ENCODE data around the gene MAX.
A peak's percentile ranks its signal among the peaks of the same experiment; 100 is the strongest.

MAX gene

DNA sequence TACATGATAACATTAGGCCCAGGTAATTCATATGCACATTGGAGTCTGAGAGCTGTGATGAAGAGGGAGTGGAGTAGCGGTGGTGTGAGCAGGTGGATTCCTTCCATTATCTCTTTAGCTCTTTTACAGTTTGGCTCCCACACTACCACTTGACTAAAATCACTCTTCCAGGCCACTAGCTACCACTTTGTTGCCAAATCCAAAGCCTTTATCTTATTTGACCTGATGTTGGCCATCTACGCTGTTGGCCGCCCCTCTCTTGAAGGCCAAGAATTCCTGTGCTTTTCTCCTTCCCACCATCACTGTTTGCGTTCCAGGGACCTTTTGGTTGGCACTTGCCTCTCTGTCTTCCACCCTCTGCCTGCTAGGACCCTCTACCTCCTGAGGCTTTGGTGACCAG, 4.0 kb upstream of the MAX start:
- H3K36me3 ChIP-seq (ENCODE audit: control insufficient read depth in 2 of 2, insufficient read depth in 2 of 2, low read length in 2 of 2) = no peaks in the 10 kb centered on the region
- H3K9me3 ChIP-seq (ENCODE audit: control insufficient read depth in 2 of 2, low read length in 2 of 2) = no peaks in the 10 kb centered on the region
- no peaks in the 10 kb centered on the region for H3K27me3 ChIP-seq (ENCODE audit: control insufficient read depth in 2 of 2, insufficient read depth in 2 of 2, low read length in 2 of 2)
- H3K27ac ChIP-seq (ENCODE audit: low read depth in 2 of 2, low read length in 2 of 2) = no peak overlapping the region
- H3K4me3 ChIP-seq (ENCODE audit: low read length in 2 of 2) = no peak overlapping the region
- H3K4me1 ChIP-seq (ENCODE audit: control insufficient read depth in 2 of 2, insufficient read depth in 2 of 2, low read length in 2 of 2) = peaks cover 13 to 20% of the 10 kb centered on the region in 2 donors
- no peak overlapping the region for H3K9ac ChIP-seq (ENCODE audit: low read depth in 1 of 2, low read length in 2 of 2)

DNA sequence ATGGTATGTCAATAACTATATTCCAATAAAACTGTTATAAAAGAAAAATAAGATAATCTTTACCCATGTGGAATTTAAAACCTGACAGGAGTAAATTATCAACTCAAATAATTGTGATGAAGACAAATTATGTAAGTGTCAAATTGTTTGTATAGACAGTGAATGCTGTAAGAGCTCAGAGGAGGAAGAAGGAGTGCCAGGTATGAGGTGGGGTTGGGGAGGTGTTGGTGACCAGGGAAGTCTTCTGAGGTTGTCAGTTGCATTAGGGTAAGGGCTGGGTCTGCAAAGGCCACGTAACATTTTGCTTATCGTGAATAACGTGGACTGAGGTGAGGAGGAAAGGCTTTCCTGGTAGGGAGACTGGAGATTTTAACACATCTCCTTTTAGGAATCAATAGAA, 2.5 kb upstream of the MAX start:
- no peaks in the 10 kb centered on the region for H3K36me3 ChIP-seq (ENCODE audit: control insufficient read depth in 2 of 2, insufficient read depth in 2 of 2, low read length in 2 of 2)
- no peak overlapping the region for H3K4me3 ChIP-seq (ENCODE audit: low read length in 2 of 2)
- H3K9ac ChIP-seq (ENCODE audit: low read depth in 1 of 2, low read length in 2 of 2) = no peak overlapping the region
- H3K27me3 ChIP-seq (ENCODE audit: control insufficient read depth in 2 of 2, insufficient read depth in 2 of 2, low read length in 2 of 2) = no peaks in the 10 kb centered on the region
- H3K9me3 ChIP-seq (ENCODE audit: control insufficient read depth in 2 of 2, low read length in 2 of 2) = no peaks in the 10 kb centered on the region
- no peak overlapping the region for H3K27ac ChIP-seq (ENCODE audit: low read depth in 2 of 2, low read length in 2 of 2)
- peaks cover 13 to 27% of the 10 kb centered on the region in 2 donors for H3K4me1 ChIP-seq (ENCODE audit: control insufficient read depth in 2 of 2, insufficient read depth in 2 of 2, low read length in 2 of 2)

DNA sequence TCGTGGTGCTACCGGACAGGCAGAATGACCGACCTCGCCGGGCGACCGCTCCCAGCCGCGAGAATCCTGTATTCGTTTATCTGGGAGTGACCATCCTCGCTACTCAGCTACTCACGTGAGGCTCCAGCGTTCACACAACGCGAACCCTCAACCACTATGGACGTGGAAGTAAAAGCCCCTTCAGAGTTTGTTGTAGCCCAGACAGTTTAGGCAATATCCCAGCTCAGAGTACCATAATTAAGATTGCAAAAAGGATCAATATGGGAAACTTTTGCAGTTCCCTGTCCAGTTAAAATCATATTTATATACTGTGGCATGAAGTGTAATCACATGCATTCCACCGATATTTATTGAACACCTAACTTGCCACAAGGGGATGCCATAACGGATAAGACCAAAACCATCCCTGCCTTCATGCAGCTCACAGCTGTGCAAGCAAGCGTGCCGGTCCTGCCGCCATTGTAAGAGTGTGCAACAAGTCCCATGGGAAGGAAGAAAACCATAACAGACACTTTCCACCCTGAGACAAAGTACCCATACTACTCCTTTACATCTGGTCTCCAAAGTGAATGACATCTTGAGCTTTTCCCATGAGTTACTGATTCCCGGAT, 938 bp upstream of the MAX start:
- peak overlapping the region; percentile 86 to 90 for H3K4me3 ChIP-seq (ENCODE audit: low read length in 2 of 2)
- H3K36me3 ChIP-seq (ENCODE audit: control insufficient read depth in 2 of 2, insufficient read depth in 2 of 2, low read length in 2 of 2) = no peaks in the 10 kb centered on the region
- peak overlapping the region; percentile 60 to 71 for H3K27ac ChIP-seq (ENCODE audit: low read depth in 2 of 2, low read length in 2 of 2)
- no peaks in the 10 kb centered on the region for H3K27me3 ChIP-seq (ENCODE audit: control insufficient read depth in 2 of 2, insufficient read depth in 2 of 2, low read length in 2 of 2)
- peaks cover 16 to 29% of the 10 kb centered on the region in 2 donors for H3K4me1 ChIP-seq (ENCODE audit: control insufficient read depth in 2 of 2, insufficient read depth in 2 of 2, low read length in 2 of 2)
- H3K9ac ChIP-seq (ENCODE audit: low read depth in 1 of 2, low read length in 2 of 2) = peak overlapping the region in 1 of 2 donors; percentile 63
- H3K9me3 ChIP-seq (ENCODE audit: control insufficient read depth in 2 of 2, low read length in 2 of 2) = no peaks in the 10 kb centered on the region

DNA sequence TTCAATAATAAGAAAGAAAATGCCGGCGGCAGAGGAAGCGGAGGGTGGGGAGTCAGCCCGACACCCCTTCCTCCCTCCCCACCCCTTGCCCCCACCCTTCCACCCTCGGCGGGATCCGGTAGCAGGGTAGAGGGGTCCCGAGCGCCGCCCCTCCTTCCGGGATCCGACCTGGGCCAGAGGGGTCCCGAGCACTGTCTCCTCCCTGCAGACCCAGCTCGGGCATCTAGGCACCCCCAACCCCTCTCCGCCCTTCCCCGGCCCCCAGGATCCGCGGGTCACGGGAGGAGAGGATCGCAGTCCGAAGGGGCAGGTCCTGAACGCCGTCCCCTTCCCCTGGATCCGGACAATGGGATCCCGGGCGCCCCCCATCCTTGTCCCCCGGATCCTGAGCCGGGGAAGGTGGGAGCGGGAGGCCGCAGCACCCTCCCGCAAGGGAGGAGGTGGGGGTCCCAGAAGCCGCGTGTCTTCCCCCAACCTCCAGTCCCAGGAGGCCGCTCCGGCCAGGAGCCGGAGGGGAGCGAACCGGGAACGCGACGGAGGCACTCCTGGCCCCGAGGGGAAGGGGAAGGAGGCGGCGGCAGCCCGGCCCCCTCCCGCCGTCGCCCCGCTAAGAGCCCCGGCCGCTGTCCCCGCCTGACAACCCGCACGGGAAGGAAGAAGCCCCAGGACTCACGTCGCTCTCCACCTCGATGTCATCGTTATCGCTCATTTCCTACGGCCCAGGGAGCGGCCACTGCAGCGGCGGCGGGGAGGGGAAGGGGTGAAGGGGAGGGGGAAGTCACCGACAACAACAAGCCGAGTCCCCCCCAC, 481 bp downstream of the MAX start:
- H3K36me3 ChIP-seq (ENCODE audit: control insufficient read depth in 2 of 2, insufficient read depth in 2 of 2, low read length in 2 of 2) = no peaks in the 10 kb centered on the region
- peak overlapping the region; percentile 90 to 94 for H3K27ac ChIP-seq (ENCODE audit: low read depth in 2 of 2, low read length in 2 of 2)
- peaks cover 18 to 43% of the 10 kb centered on the region in 2 donors for H3K4me1 ChIP-seq (ENCODE audit: control insufficient read depth in 2 of 2, insufficient read depth in 2 of 2, low read length in 2 of 2)

DNA sequence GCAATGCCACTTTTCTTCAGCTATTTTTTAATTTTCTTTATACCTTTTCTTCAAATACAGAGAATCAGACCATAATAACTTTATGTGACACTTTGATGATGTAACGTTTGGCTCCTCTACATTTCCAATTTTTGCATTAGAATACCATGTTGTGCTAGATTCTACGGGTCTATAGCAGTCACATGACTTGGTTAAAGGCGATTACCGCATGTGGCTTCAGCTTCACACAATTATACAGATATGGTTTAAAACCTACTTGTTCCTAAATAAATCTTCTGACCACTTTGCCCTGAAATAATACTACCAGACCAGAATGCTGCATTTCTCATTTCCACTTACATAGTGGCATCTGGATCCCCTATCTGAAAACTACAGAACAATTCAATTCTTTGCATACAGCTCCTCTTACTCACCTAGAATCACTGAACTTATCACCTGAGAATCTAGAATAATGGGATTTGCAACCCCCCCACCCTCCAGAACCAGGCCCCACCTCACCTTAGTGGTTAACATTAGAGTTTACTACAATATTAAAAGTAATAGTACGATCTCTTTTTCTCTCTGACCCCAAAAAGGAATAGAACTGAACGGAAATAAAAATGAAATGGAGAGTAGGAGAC, 1.3 kb downstream of the MAX start:
- H3K4me1 ChIP-seq (ENCODE audit: control insufficient read depth in 2 of 2, insufficient read depth in 2 of 2, low read length in 2 of 2) = peaks cover 25 to 51% of the 10 kb centered on the region in 2 donors
- H3K4me3 ChIP-seq (ENCODE audit: low read length in 2 of 2) = peak overlapping the region; percentile 76 to 80
- H3K27ac ChIP-seq (ENCODE audit: low read depth in 2 of 2, low read length in 2 of 2) = peak overlapping the region; percentile 9 to 17
- peak overlapping the region; percentile 15 to 93 for H3K9ac ChIP-seq (ENCODE audit: low read depth in 1 of 2, low read length in 2 of 2)
- H3K9me3 ChIP-seq (ENCODE audit: control insufficient read depth in 2 of 2, low read length in 2 of 2) = no peaks in the 10 kb centered on the region
- no peaks in the 10 kb centered on the region for H3K27me3 ChIP-seq (ENCODE audit: control insufficient read depth in 2 of 2, insufficient read depth in 2 of 2, low read length in 2 of 2)
- no peaks in the 10 kb centered on the region for H3K36me3 ChIP-seq (ENCODE audit: control insufficient read depth in 2 of 2, insufficient read depth in 2 of 2, low read length in 2 of 2)

More for the DNA sequence above, 481 bp downstream of the MAX start:
- Histone ChIP-seq H3K27me3 (ENCODE audit: control insufficient read depth in 2 of 2, insufficient read depth in 2 of 2, low read length in 2 of 2) (no peaks in the 10 kb centered on the region), H3K4me3 (ENCODE audit: low read length in 2 of 2) (peak overlapping the region; percentile 76 to 80), H3K9me3 (ENCODE audit: control insufficient read depth in 2 of 2, low read length in 2 of 2) (no peaks in the 10 kb centered on the region), H3K9ac (ENCODE audit: low read depth in 1 of 2, low read length in 2 of 2) (peak overlapping the region; percentile 64 to 93)

DNA sequence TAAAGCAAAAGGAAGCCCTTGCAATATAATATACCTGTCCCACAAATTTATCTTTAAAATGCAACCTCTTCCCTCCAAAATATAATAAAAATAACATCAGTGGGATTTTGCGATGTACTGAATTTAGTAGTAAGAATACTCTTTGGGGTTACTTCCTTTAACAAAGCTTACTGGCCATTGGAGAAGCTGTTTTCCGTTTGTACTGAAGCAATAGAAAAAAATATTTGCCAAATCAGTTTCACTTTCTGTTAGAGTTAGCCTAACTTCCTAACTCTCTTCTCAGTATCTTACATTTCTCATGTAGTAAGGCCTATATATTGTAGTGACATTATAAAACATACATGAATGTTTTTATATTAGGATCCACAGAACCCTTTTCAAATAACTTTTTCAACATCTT, 3.7 kb downstream of the MAX start:
- no peaks in the 10 kb centered on the region for H3K9me3 ChIP-seq (ENCODE audit: control insufficient read depth in 2 of 2, low read length in 2 of 2)
- H3K27me3 ChIP-seq (ENCODE audit: control insufficient read depth in 2 of 2, insufficient read depth in 2 of 2, low read length in 2 of 2) = no peaks in the 10 kb centered on the region
- H3K4me1 ChIP-seq (ENCODE audit: control insufficient read depth in 2 of 2, insufficient read depth in 2 of 2, low read length in 2 of 2) = peaks cover 36 to 63% of the 10 kb centered on the region in 2 donors
- H3K4me3 ChIP-seq (ENCODE audit: low read length in 2 of 2) = peak overlapping the region in 1 of 2 donors; percentile 55
- peak overlapping the region in 1 of 2 donors; percentile 18 for H3K27ac ChIP-seq (ENCODE audit: low read depth in 2 of 2, low read length in 2 of 2)
- H3K9ac ChIP-seq (ENCODE audit: low read depth in 1 of 2, low read length in 2 of 2) = no peak overlapping the region
- peaks cover 7 to 8% of the 10 kb centered on the region in 2 donors for H3K36me3 ChIP-seq (ENCODE audit: control insufficient read depth in 2 of 2, insufficient read depth in 2 of 2, low read length in 2 of 2)

DNA sequence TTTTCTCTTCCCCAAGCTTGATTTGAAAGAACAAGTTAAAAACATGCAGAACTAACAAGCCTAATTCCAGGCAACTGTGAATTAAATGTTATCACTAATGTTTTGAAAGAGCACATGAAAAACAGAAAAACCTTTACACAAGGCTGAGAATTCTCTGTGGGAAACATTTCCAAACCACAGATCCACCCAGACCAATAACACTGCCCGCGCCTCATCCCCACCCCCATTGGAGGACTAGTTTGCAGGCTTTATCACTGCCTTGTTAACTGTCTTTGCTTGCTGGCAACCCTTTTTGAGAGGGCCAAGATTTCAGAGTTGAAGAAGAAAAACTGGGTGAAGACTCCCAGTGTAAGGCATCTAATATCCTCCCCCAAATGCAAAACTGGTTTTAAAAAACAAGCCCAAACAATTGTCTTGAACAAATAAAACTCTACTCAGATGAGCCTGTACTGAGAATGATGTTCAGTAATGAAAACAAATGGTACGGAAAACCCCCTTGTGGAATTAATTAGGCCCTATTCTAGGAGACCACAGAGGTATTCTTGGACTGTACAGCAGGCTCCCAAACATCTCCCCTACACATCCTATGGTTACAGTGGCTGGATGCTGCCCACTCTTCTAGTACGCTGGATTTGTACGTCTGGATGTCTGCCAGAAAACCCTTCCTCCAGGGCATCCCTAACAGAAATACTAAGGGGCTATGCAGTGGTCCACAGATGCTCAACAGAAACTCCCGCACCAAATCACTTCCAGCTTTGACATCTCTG, 5.8 kb downstream of the MAX start:
- peak overlapping the region; percentile 0 to 16 for H3K4me3 ChIP-seq (ENCODE audit: low read length in 2 of 2)
- peaks cover 24 to 28% of the 10 kb centered on the region in 2 donors for H3K36me3 ChIP-seq (ENCODE audit: control insufficient read depth in 2 of 2, insufficient read depth in 2 of 2, low read length in 2 of 2)
- peak overlapping the region in 1 of 2 donors; percentile 23 for H3K9ac ChIP-seq (ENCODE audit: low read depth in 1 of 2, low read length in 2 of 2)
- H3K9me3 ChIP-seq (ENCODE audit: control insufficient read depth in 2 of 2, low read length in 2 of 2) = no peaks in the 10 kb centered on the region
- H3K27me3 ChIP-seq (ENCODE audit: control insufficient read depth in 2 of 2, insufficient read depth in 2 of 2, low read length in 2 of 2) = no peaks in the 10 kb centered on the region
- peaks cover 36 to 70% of the 10 kb centered on the region in 2 donors for H3K4me1 ChIP-seq (ENCODE audit: control insufficient read depth in 2 of 2, insufficient read depth in 2 of 2, low read length in 2 of 2)
- H3K27ac ChIP-seq (ENCODE audit: low read depth in 2 of 2, low read length in 2 of 2) = peak overlapping the region; percentile 68 to 79

DNA sequence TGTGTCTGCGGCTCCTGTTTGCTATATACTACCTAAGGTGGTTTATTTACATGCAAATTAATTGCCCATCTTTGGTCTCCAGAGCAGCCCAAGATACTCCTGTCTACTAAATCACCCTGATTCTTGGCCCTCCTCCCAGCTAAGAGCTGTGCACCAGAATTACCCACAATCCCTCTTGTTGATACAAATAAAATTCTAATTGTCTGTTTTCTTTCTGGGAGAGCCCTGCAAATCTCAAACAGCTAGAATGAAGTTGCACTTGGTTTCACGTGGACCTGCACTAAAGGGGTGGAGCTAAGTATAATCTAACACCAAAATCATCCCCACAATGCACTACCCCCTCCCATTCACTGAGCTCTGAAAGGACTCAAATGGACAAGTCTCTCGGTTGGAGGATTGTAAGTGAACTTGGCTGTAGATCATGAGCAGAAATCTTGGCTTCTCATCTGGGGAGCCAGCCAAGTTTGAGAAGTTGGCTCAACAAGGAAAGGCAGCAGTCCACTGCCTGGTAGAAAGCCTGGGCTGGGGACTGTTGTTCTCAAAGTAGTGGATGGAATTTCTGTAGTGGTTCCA, 6.6 kb downstream of the MAX start:
- peaks cover 36 to 67% of the 10 kb centered on the region in 2 donors for H3K4me1 ChIP-seq (ENCODE audit: control insufficient read depth in 2 of 2, insufficient read depth in 2 of 2, low read length in 2 of 2)
- peaks cover 25 to 34% of the 10 kb centered on the region in 2 donors for H3K36me3 ChIP-seq (ENCODE audit: control insufficient read depth in 2 of 2, insufficient read depth in 2 of 2, low read length in 2 of 2)
- no peaks in the 10 kb centered on the region for H3K27me3 ChIP-seq (ENCODE audit: control insufficient read depth in 2 of 2, insufficient read depth in 2 of 2, low read length in 2 of 2)
- peak overlapping the region; percentile 68 to 79 for H3K27ac ChIP-seq (ENCODE audit: low read depth in 2 of 2, low read length in 2 of 2)
- H3K9me3 ChIP-seq (ENCODE audit: control insufficient read depth in 2 of 2, low read length in 2 of 2) = no peaks in the 10 kb centered on the region
- peak overlapping the region; percentile 9 to 10 for H3K4me3 ChIP-seq (ENCODE audit: low read length in 2 of 2)
- peak overlapping the region in 1 of 2 donors; percentile 23 for H3K9ac ChIP-seq (ENCODE audit: low read depth in 1 of 2, low read length in 2 of 2)

DNA sequence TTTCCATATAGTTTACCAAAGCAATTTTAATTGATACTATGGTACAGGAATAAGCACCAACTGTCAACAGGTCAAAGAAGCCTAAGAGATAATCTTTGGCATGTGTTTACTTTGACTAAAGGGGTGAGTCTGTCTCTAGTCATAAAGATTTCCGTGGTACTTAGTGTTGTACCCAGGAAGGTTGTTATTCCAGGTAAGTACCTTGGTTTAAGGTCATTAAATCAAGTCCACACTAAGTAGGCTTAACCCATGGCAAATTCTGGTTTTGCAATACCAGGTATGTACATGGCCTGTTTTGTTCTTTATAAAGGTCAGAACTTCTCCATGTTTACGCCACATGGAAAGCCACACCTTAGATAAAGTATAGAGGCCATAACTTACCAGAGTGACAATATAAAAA, 10.0 kb downstream of the MAX start:
- Histone ChIP-seq H3K9me3 (ENCODE audit: control insufficient read depth in 2 of 2, low read length in 2 of 2) (no peaks in the 10 kb centered on the region), H3K4me3 (ENCODE audit: low read length in 2 of 2) (no peak overlapping the region), H3K27ac (ENCODE audit: low read depth in 2 of 2, low read length in 2 of 2) (peak overlapping the region; percentile 34 to 78), H3K4me1 (ENCODE audit: control insufficient read depth in 2 of 2, insufficient read depth in 2 of 2, low read length in 2 of 2) (peaks cover 30 to 55% of the 10 kb centered on the region in 2 donors), H3K27me3 (ENCODE audit: control insufficient read depth in 2 of 2, insufficient read depth in 2 of 2, low read length in 2 of 2) (no peaks in the 10 kb centered on the region), H3K36me3 (ENCODE audit: control insufficient read depth in 2 of 2, insufficient read depth in 2 of 2, low read length in 2 of 2) (peaks cover 51 to 62% of the 10 kb centered on the region in 2 donors), H3K9ac (ENCODE audit: low read depth in 1 of 2, low read length in 2 of 2) (no peak overlapping the region)
